Measurements from ENCODE around the gene AMD1. TPM values are rescaled to one million over a fixed set of nuclear protein-coding genes. Genes with fewer than 3 reads are reported as not detected.
A peak's percentile ranks its signal among the peaks of the same experiment; 100 is the strongest.

The AMD1 gene
- total and polyA plus RNA-seq, 9 of the 15 experiments (the other 6 are each of a cell fraction or from before 2014, with no cell fraction given): 60.0 to 151 (median 85.6) TPM

GRCh38 chr6:110876806-110877564 is 2.4 kb downstream of the AMD1 start (continued):
- TF ChIP-seq ETS2 (tag; IDR thresholded peaks at IDR 0.05; ENCODE audit: borderline replicate concordance, poor library complexity, severe bottlenecking) (no peak), SP1 (CRISPR knock-in tag; IDR thresholded peaks at IDR 0.05) (0 out of 2 replicates have a peak, but pooled peaks have one; percentile 26)

GRCh38 chr6:110877569-110877968 is 3.0 kb downstream of the AMD1 start:
- BruUV-seq (replicated peaks): no TSS peak
- intact Hi-C loops (cut with micrococcal nuclease) (loop anchor here (5.0 kb wide), 3 partner anchors 80 to 125 kb away; partner anchors contain the start of gene GTF3C6), in situ Hi-C loops (cut with MboI) (no loop called here)
- H3K27ac ChIP-seq (ENCODE audit: extremely low read depth, low read depth, low read length): peak overlapping the region; percentile 90; the same call in 2 of the 3 replicates
- ATAC-seq (no peak), DNase-seq (ENCODE audit: extremely low read depth in 1 of 4, low spot score in 3 of 4) (no peak), FAIRE-seq (no peak)
- POLR2A ChIA-PET: interaction anchor here (0.5 to 7.2 kb wide), 11 partner anchors 9 to 624 kb away, joined by 3 to 125 read pairs (median 5); partner anchors contain the start of gene CDK19
- no peak overlapping the region for H2AFZ ChIP-seq (ENCODE audit: low read depth, low read length)
- H3K27me3 ChIP-seq (ENCODE audit: control insufficient read depth in 2 of 2, insufficient read depth in 2 of 2, low read length in 2 of 2): no peaks in the 10 kb centered on the region
- peak overlapping the region; percentile 84 for H3K4me3 ChIP-seq
- H3K9me1 ChIP-seq (ENCODE audit: control insufficient read depth, insufficient read depth, low read length): no peaks in the 10 kb centered on the region
- TF ChIP-seq ZFP30 (CRISPR knock-in tag; IDR thresholded peaks at IDR 0.05; ENCODE audit: borderline replicate concordance) (no peak), AFF1 (IDR thresholded peaks at IDR 0.05; ENCODE audit: low read depth in 1 of 2, partially characterized antibody in 2 of 2) (peak in 1 of 2 experiments; percentile 24)
- peak overlapping the region; percentile 84 to 92; a peak in 3 of 4 replicates for H3K9ac ChIP-seq (ENCODE audit: insufficient read depth in 1 of 2, low read depth in 2 of 2, low read length in 2 of 2)
- H3K4me1 ChIP-seq (replicated peaks in 1 of 2; ENCODE audit: control insufficient read depth in 2 of 2, insufficient read depth in 2 of 2, low read length in 2 of 2): peaks cover 35 to 37% of the 10 kb centered on the region in 2 experiments; a peak in 4 of 5 replicates
- 0% methylated on average over 2 of the region's 2 CpGs for WGBS (ENCODE audit: insufficient coverage, low coverage, missing lambda C conversion rate)
- H4K20me1 ChIP-seq (replicated peaks; ENCODE audit: control insufficient read depth, insufficient read depth, low read length): peaks cover 60% of the 10 kb centered on the region
- H3K9me3 ChIP-seq (replicated peaks; ENCODE audit: control insufficient read depth, insufficient read depth, low read depth, low read length): no peaks in the 10 kb centered on the region
- CTCF ChIA-PET (ENCODE audit: low intra/inter-chr PET ratio): interaction anchor here (0.9 kb wide), 1 partner anchor 222 kb away, joined by 3 read pairs; no protein-coding TSS in a partner anchor
- H3K36me3 ChIP-seq (ENCODE audit: control insufficient read depth, insufficient read depth, low read length): peaks cover 40% of the 10 kb centered on the region; the same call in 2 of the 3 replicates
- peak overlapping the region; percentile 90 for H3K4me2 ChIP-seq (ENCODE audit: insufficient read depth, low read length)
- H3K79me2 ChIP-seq (ENCODE audit: control insufficient read depth, insufficient read depth, low read length): peaks cover 94% of the 10 kb centered on the region
